Measurements from ENCODE around the gene ZFHX3.

- TF ChIP-seq EZH2 (IDR thresholded peaks at IDR 0.05; ENCODE audit: borderline replicate concordance, low read depth, low read length, severe bottlenecking), result no peak
- TF ChIP-seq CTCF (IDR thresholded peaks at IDR 0.05; ENCODE audit: extremely low read depth in 1 of 2, insufficient read depth in 1 of 2, low read depth in 1 of 2, low read length in 2 of 2), result no peak
- TF ChIP-seq POLR2AphosphoS5 (IDR thresholded peaks at IDR 0.05; ENCODE audit: insufficient read depth, low read depth, low read length), result no peak
- no peak for TF ChIP-seq POLR2A (IDR thresholded peaks at IDR 0.05; ENCODE audit: low read depth, low read length)
- no peak for TF ChIP-seq JUN (IDR thresholded peaks at IDR 0.05; ENCODE audit: borderline replicate concordance, insufficient read depth, insufficient read length, low read depth)
- no peak for TF ChIP-seq MAX (IDR thresholded peaks at IDR 0.05; ENCODE audit: insufficient read depth, insufficient read length)
Observed at GRCh38 chr16:72862090-72862489, 185.8 kb downstream of the ZFHX3 start.

All from endothelial cell of umbilical vein (primary cell).